ENCODE results near the gene ATP2B2. TPM values are rescaled to one million over a fixed set of nuclear protein-coding genes. Genes with fewer than 3 reads are reported as not detected.

ATP2B2 gene
- polyA plus RNA-seq, 2 of the 4 experiments (the other 2 are of a cell fraction) = 0.03 to 0.04 TPM

DNA sequence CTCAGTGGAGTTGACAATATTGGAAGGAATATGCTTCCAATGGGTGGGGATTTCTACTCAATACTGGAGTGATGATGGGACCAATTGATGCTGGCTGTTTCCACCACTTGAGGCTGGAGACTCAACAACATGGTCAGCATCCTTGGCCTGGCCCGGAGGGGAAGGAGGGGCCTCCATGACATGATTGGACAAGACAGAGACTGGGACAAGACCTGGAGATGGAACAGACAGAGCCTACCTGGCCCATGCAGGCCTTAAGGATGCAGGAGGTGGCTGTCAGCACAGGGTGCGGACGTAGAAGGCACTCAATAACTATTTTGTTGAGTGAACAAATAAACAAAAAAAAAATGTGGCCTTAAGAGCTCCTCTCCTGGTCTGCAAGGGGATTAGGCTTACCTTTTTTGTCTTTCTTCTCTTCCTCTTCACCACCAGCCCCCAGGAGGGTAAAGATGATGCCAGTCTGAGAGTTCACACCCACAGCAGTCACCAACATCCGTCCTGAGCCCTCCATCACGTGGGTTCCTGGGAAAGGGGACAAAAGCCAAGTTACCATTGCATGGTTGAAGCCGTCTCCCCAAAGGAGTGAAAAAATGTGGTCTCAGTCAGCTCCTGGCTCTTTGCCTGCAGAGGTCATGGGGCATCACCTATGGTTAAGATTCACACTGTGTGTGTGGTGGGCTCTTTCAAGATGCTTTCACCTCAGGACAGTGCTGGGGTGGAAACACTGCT lies 117.3 kb downstream of the ATP2B2 start:
- Histone ChIP-seq H3K4me3 (no peak overlapping the region), H3K9me3 (no peaks in the 10 kb centered on the region), H3K27ac (no peak overlapping the region), H3K4me2 (no peak overlapping the region), H3K4me1 (no peaks in the 10 kb centered on the region)
- no peak for ATAC-seq
- WGBS (ENCODE audit: missing lambda C conversion rate) = 51% methylated on average over 6 of the region's 6 CpGs
- FAIRE-seq = no peak
- no peak for DNase-seq (ENCODE audit: low read depth in 1 of 2, low spot score in 1 of 2)
- ChIA-PET POLR2A (no interaction called here), CTCF (interaction anchor here (1.4 to 2.1 kb wide), 2 partner anchors 10 to 44 kb away, joined by 3 to 6 read pairs; no protein-coding TSS in a partner anchor)
- no peak for TF ChIP-seq ZNF302 (CRISPR knock-in tag; IDR thresholded peaks at IDR 0.05)
- no peak for TF ChIP-seq JUN (IDR thresholded peaks at IDR 0.05)
- no peak for TF ChIP-seq E2F6 (IDR thresholded peaks at IDR 0.05; ENCODE audit: borderline replicate concordance, low read depth)
- TF ChIP-seq POLR2A (IDR thresholded peaks at IDR 0.05; ENCODE audit: low read length) = no peak
- no peak for TF ChIP-seq GATA3 (IDR thresholded peaks at IDR 0.05; ENCODE audit: borderline replicate concordance)
- TF ChIP-seq MAZ (IDR thresholded peaks at IDR 0.05; ENCODE audit: borderline replicate concordance, low read depth, low read length) = no peak
- no peak for TF ChIP-seq KDM5A (IDR thresholded peaks at IDR 0.05)
- TF ChIP-seq, protein P1, sequence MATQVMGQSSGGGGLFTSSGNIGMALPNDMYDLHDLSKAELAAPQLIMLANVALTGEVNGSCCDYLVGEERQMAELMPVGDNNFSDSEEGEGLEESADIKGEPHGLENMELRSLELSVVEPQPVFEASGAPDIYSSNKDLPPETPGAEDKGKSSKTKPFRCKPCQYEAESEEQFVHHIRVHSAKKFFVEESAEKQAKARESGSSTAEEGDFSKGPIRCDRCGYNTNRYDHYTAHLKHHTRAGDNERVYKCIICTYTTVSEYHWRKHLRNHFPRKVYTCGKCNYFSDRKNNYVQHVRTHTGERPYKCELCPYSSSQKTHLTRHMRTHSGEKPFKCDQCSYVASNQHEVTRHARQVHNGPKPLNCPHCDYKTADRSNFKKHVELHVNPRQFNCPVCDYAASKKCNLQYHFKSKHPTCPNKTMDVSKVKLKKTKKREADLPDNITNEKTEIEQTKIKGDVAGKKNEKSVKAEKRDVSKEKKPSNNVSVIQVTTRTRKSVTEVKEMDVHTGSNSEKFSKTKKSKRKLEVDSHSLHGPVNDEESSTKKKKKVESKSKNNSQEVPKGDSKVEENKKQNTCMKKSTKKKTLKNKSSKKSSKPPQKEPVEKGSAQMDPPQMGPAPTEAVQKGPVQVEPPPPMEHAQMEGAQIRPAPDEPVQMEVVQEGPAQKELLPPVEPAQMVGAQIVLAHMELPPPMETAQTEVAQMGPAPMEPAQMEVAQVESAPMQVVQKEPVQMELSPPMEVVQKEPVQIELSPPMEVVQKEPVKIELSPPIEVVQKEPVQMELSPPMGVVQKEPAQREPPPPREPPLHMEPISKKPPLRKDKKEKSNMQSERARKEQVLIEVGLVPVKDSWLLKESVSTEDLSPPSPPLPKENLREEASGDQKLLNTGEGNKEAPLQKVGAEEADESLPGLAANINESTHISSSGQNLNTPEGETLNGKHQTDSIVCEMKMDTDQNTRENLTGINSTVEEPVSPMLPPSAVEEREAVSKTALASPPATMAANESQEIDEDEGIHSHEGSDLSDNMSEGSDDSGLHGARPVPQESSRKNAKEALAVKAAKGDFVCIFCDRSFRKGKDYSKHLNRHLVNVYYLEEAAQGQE (IDR thresholded peaks at IDR 0.05) = no peak
- TF ChIP-seq USF2 (IDR thresholded peaks at IDR 0.05) = no peak
- no peak for TF ChIP-seq POLR2AphosphoS2 (conservative IDR thresholded peaks at IDR 0.05; ENCODE audit: low read length)
- no peak for TF ChIP-seq MAX (IDR thresholded peaks at IDR 0.05)
- no peak for TF ChIP-seq TFCP2L1 (CRISPR knock-in tag; IDR thresholded peaks at IDR 0.05)
- TF ChIP-seq MAFK (IDR thresholded peaks at IDR 0.05; ENCODE audit: partially characterized antibody) = no peak
- TF ChIP-seq HEYL (CRISPR knock-in tag; IDR thresholded peaks at IDR 0.05) = no peak
- TF ChIP-seq RFX5 (IDR thresholded peaks at IDR 0.05) = no peak
- no peak for TF ChIP-seq CTCF (IDR thresholded peaks at IDR 0.05)
- TF ChIP-seq RAD21 (conservative IDR thresholded peaks at IDR 0.05 in 1 of 2, IDR thresholded peaks at IDR 0.05 in 1 of 2) = no peak
- TF ChIP-seq TP53 (CRISPR knock-in tag; IDR thresholded peaks at IDR 0.05) = no peak
- no peak for TF ChIP-seq BCL3 (IDR thresholded peaks at IDR 0.05)
